Motor neuron (in vitro differentiated cells): ENCODE data around the gene TNFSF8. TPM values are rescaled to one million over a fixed set of nuclear protein-coding genes. Genes with fewer than 3 reads are reported as not detected.

Source experiments
- ATAC-seq, 8 experiments: fragments of 200-7000 bp; cut with Tn5 transposase; replicated peaks in 6 of 8; 2 replicates each; pipeline ENCODE4 v1.8.0; 2021; ENCODE audit warnings: mild to moderate bottlenecking in 8 of 8, moderate library complexity in 8 of 8
- H3K27ac ChIP-seq, 2 donors: fragments of 250-450 bp; sonication (Bioruptor Pico); 2 replicates each; pipeline ENCODE4 v1.9.0; 2021; ENCODE audit warnings: antibody characterized with exemption in 2 of 2, mild to moderate bottlenecking in 2 of 2, moderate library complexity in 1 of 2
- H3K4me1 ChIP-seq, 2 donors: fragments of 250-450 bp; sonication (Bioruptor Pico); replicated peaks in 1 of 2; 2 replicates each; pipeline ENCODE4 v1.6.1; 2021; ENCODE audit warnings: antibody characterized with exemption in 2 of 2, mild to moderate bottlenecking in 2 of 2, moderate library complexity in 1 of 2
- H3K4me3 ChIP-seq, 5 donors: fragments of 250-450 bp; sonication (Bioruptor Pico); 2 replicates each; pipeline ENCODE4 v1.9.0; 2021; ENCODE audit warnings: antibody characterized with exemption in 5 of 5, mild to moderate bottlenecking in 5 of 5, moderate library complexity in 4 of 5
- WGBS, 10 experiments: fragments of 450-650 bp; shearing (Covaris generic); methylation state at CpG; one replicate each; pipeline ENCODE4 v1.0.0; 2022; 5-methylcytosine and 5-hydroxymethylcytosine counted together
- in situ Hi-C, 9 experiments: fragments of 400-800 bp; cut with MboI; loops; one replicate each; pipeline ENCODE4 v1.15.0; 2021; ENCODE audit warnings: low sequenced_read_pairs in 9 of 9, low pct_unique_long_range_greater_than_20kb in 2 of 9; ENCODE audit not compliant: unreplicated experiment in 9 of 9
- total RNA-seq, 8 experiments: library from RNA; unstranded; fragments of 300-600 nt; gene quantifications; 2 replicates each; pipeline versions ENCODE4 v1.2.3 to v1.2.4, GENCODE V29; 2022

The TNFSF8 gene
- total RNA-seq, 8 experiments from 2014 or later: 0.21 to 0.87 (median 0.46) TPM; not detected in 3

- 43 to 80% (median 75%) methylated on average over 1 to 3 of the region's 3 CpGs for WGBS, 10 experiments
- Histone ChIP-seq H3K27ac (no peak overlapping the region), H3K4me1 (peaks cover 18 to 22% of the 10 kb centered on the region in 2 donors), H3K4me3 (no peak overlapping the region)
- no peak for ATAC-seq
- in situ Hi-C loops: no loop called here
Measured at GRCh38 chr9:114897196-114897595, 33.2 kb downstream of the TNFSF8 start.

GRCh38 chr9:114896344-114896743 is 34.0 kb downstream of the TNFSF8 start:
- peaks cover 18 to 22% of the 10 kb centered on the region in 2 donors for H3K4me1 ChIP-seq
- no peak for ATAC-seq
- in situ Hi-C loops: no loop called here
- no peak overlapping the region for H3K4me3 ChIP-seq
- H3K27ac ChIP-seq: no peak overlapping the region

GRCh38 chr9:114895521-114895991 is 34.8 kb downstream of the TNFSF8 start:
- peak in 1 of 8 experiments; percentile 13 for ATAC-seq
- in situ Hi-C loops: no loop called here

GRCh38 chr9:114894609-114895433 is 35.6 kb downstream of the TNFSF8 start:
- no peak overlapping the region for H3K4me3 ChIP-seq
- ATAC-seq: peak in 7 of 8 experiments; percentile 63 to 99 (median 98)
- peak overlapping the region; percentile 71 to 78 for H3K27ac ChIP-seq
- in situ Hi-C loops: no loop called here
- 14 to 80% (median 40%) methylated on average over 1 to 6 of the region's 7 CpGs; no CpG with 5 or more reads in 1 of the 10 experiments for WGBS, 10 experiments
- H3K4me1 ChIP-seq: peaks cover 18 to 22% of the 10 kb centered on the region in 2 donors

More at GRCh38 chr9:114895521-114895991, 34.8 kb downstream of the TNFSF8 start:
- peaks cover 18 to 22% of the 10 kb centered on the region in 2 donors for H3K4me1 ChIP-seq
- H3K27ac ChIP-seq: peak overlapping the region; percentile 71 to 78
- H3K4me3 ChIP-seq: no peak overlapping the region

- Histone ChIP-seq H3K27ac (peak overlapping the region; percentile 2 to 21), H3K4me3 (no peak overlapping the region), H3K4me1 (peaks cover 19 to 22% of the 10 kb centered on the region in 2 donors)
- 0 to 100% (median 60%) methylated on average over 1 to 3 of the region's 3 CpGs; no CpG with 5 or more reads in 1 of the 10 experiments for WGBS, 10 experiments
- ATAC-seq: peak in 2 of 8 experiments; percentile 7 to 10
- in situ Hi-C loops: no loop called here
Measured at GRCh38 chr9:114894206-114894605, 36.2 kb downstream of the TNFSF8 start.

GRCh38 chr9:114893221-114894010 is 37.0 kb downstream of the TNFSF8 start:
- Histone ChIP-seq H3K4me1 (peaks cover 27 to 28% of the 10 kb centered on the region in 2 donors), H3K27ac (no peak overlapping the region), H3K4me3 (no peak overlapping the region)
- no peak for ATAC-seq
- WGBS, 10 experiments: 31 to 100% (median 81%) methylated on average over 1 to 4 of the region's 4 CpGs; no CpG with 5 or more reads in 3 of the 10 experiments
- in situ Hi-C loops: no loop called here

GRCh38 chr9:114889802-114890224 is 40.6 kb downstream of the TNFSF8 start:
- Histone ChIP-seq H3K27ac (no peak overlapping the region), H3K4me3 (no peak overlapping the region), H3K4me1 (peaks cover 15 to 17% of the 10 kb centered on the region in 2 donors)
- 90 to 100% (median 100%) methylated on average over 1 to 2 of the region's 3 CpGs; no CpG with 5 or more reads in 7 of the 10 experiments for WGBS, 10 experiments
- peak in 3 of 8 experiments; percentile 36 to 95 (median 94) for ATAC-seq
- in situ Hi-C loops: no loop called here

GRCh38 chr9:114888607-114889006 is 41.8 kb downstream of the TNFSF8 start:
- H3K4me1 ChIP-seq: peaks cover 7 to 10% of the 10 kb centered on the region in 2 donors
- 42 to 86% (median 56%) methylated on average over 1 to 2 of the region's 4 CpGs; no CpG with 5 or more reads in 4 of the 10 experiments for WGBS, 10 experiments
- no peak overlapping the region for H3K4me3 ChIP-seq
- peak in 5 of 8 experiments; percentile 33 to 85 (median 67) for ATAC-seq
- in situ Hi-C loops: no loop called here
- H3K27ac ChIP-seq: no peak overlapping the region

GRCh38 chr9:114887963-114888362 is 42.4 kb downstream of the TNFSF8 start:
- H3K4me1 ChIP-seq: peaks cover 7 to 10% of the 10 kb centered on the region in 2 donors
- 73 to 100% (median 98%) methylated on average over 1 to 2 of the region's 2 CpGs for WGBS, 10 experiments
- in situ Hi-C loops: no loop called here
- H3K4me3 ChIP-seq: no peak overlapping the region
- H3K27ac ChIP-seq: no peak overlapping the region
- ATAC-seq: no peak

- peaks cover 7 to 10% of the 10 kb centered on the region in 2 donors for H3K4me1 ChIP-seq
- WGBS, 10 experiments: 50 to 100% (median 83%) methylated on average over 2 to 8 of the region's 8 CpGs; no CpG with 5 or more reads in 2 of the 10 experiments
- H3K27ac ChIP-seq: no peak overlapping the region
- ATAC-seq: no peak
- in situ Hi-C loops: no loop called here
- H3K4me3 ChIP-seq: no peak overlapping the region
Measured at GRCh38 chr9:114884787-114885452, 45.5 kb downstream of the TNFSF8 start.

- Histone ChIP-seq H3K4me1 (peaks cover 4% of the 10 kb centered on the region in 2 donors), H3K27ac (no peak overlapping the region), H3K4me3 (no peak overlapping the region)
- in situ Hi-C loops: no loop called here
- WGBS, 10 experiments: 0 to 100% (median 60%) methylated on average over 1 of the region's 1 CpG; no CpG with 5 or more reads in 3 of the 10 experiments
- no peak for ATAC-seq
Measured at GRCh38 chr9:114883709-114884108, 46.7 kb downstream of the TNFSF8 start.

GRCh38 chr9:114880291-114880745 is 50.1 kb downstream of the TNFSF8 start:
- WGBS, 10 experiments: 25 to 100% (median 67%) methylated on average over 1 of the region's 1 CpG; no CpG with 5 or more reads in 4 of the 10 experiments
- ATAC-seq: no peak
- in situ Hi-C loops: no loop called here
- no peak overlapping the region for H3K27ac ChIP-seq
- H3K4me3 ChIP-seq: no peak overlapping the region
- H3K4me1 ChIP-seq: no peaks in the 10 kb centered on the region
